CD4-positive, alpha-beta T cell treated with Interferon gamma for 1 hour (primary cell): ENCODE results near the gene FHIT.

ENCODE experiments used
- DNase-seq: peaks from one replicate; pipeline ENCODE4 v3.0.0-alpha.2; 2020

The FHIT gene

GRCh38 chr3:60434323-60434722 lies 816.9 kb downstream of the FHIT start:
- no peak for DNase-seq

- DNase-seq, result no peak
These were observed 819.7 kb downstream of the FHIT start for GRCh38 chr3:60431599-60431958.

- no peak for DNase-seq
These were observed 821.0 kb downstream of the FHIT start for GRCh38 chr3:60430205-60430604.

- DNase-seq, result no peak
These were observed 824.1 kb downstream of the FHIT start for GRCh38 chr3:60427109-60427508.

- no peak for DNase-seq
These were observed 826.3 kb downstream of the FHIT start for GRCh38 chr3:60424942-60425341.

GRCh38 chr3:60424034-60424433 lies 827.2 kb downstream of the FHIT start:
- DNase-seq, result no peak

GRCh38 chr3:60423556-60423955 lies 827.7 kb downstream of the FHIT start:
- no peak for DNase-seq

- no peak for DNase-seq
These were observed 829.4 kb downstream of the FHIT start for GRCh38 chr3:60421749-60422446.

GRCh38 chr3:60417576-60417975 lies 833.7 kb downstream of the FHIT start:
- no peak for DNase-seq

- DNase-seq, result no peak
These were observed 837.2 kb downstream of the FHIT start for GRCh38 chr3:60414011-60414410.

GRCh38 chr3:60413551-60413950 lies 837.7 kb downstream of the FHIT start:
- DNase-seq, result no peak

- no peak for DNase-seq
These were observed 847.4 kb downstream of the FHIT start for GRCh38 chr3:60403866-60404265.

GRCh38 chr3:60402931-60403330 lies 848.3 kb downstream of the FHIT start:
- DNase-seq, result no peak

GRCh38 chr3:60399861-60400845 lies 851.1 kb downstream of the FHIT start:
- DNase-seq, result no peak

GRCh38 chr3:60399292-60399691 lies 852.0 kb downstream of the FHIT start:
- DNase-seq, result no peak

- no peak for DNase-seq
These were observed 856.0 kb downstream of the FHIT start for GRCh38 chr3:60395173-60395762.

GRCh38 chr3:60393946-60394345 lies 857.3 kb downstream of the FHIT start:
- no peak for DNase-seq

GRCh38 chr3:60392501-60392900 lies 858.8 kb downstream of the FHIT start:
- no peak for DNase-seq

- DNase-seq, result no peak
These were observed 860.0 kb downstream of the FHIT start for GRCh38 chr3:60391292-60391691.

- no peak for DNase-seq
These were observed 862.5 kb downstream of the FHIT start for GRCh38 chr3:60388731-60389130.

- DNase-seq, result no peak
These were observed 864.9 kb downstream of the FHIT start for GRCh38 chr3:60386306-60386705.

- DNase-seq, result no peak
These were observed 866.9 kb downstream of the FHIT start for GRCh38 chr3:60384341-60384740.

GRCh38 chr3:60383345-60383744 lies 867.9 kb downstream of the FHIT start:
- no peak for DNase-seq

GRCh38 chr3:60366486-60366885 lies 884.8 kb downstream of the FHIT start:
- DNase-seq, result no peak
